Measurements from ENCODE around the gene SLC25A21. TPM values are rescaled to one million over a fixed set of nuclear protein-coding genes. Genes with fewer than 3 reads are reported as not detected.
"Not testable (repeated sequence)": the region's sequence is repeated elsewhere in the genome, so short reads cannot be mapped to it uniquely, and the experiment has no call there.

The SLC25A21 gene
- total RNA-seq, 1 donor from 2014 or later: 0.78 TPM

GRCh38 chr14:36820901-36821300 is 351.5 kb downstream of the SLC25A21 start:
- DNase-seq: no peak

GRCh38 chr14:36820111-36820709 is 352.2 kb downstream of the SLC25A21 start:
- no peak for DNase-seq

GRCh38 chr14:36818794-36819384 is 353.5 kb downstream of the SLC25A21 start:
- no peak for DNase-seq

GRCh38 chr14:36818246-36818645 is 354.2 kb downstream of the SLC25A21 start:
- no peak for DNase-seq

GRCh38 chr14:36817071-36817930 is 355.1 kb downstream of the SLC25A21 start:
- DNase-seq: no peak

GRCh38 chr14:36816481-36816880 is 355.9 kb downstream of the SLC25A21 start:
- DNase-seq: no peak

GRCh38 chr14:36814783-36815182 is 357.6 kb downstream of the SLC25A21 start:
- DNase-seq: not testable (repeated sequence)

GRCh38 chr14:36810209-36810608 is 362.2 kb downstream of the SLC25A21 start:
- no peak for DNase-seq

GRCh38 chr14:36807727-36808126 is 364.7 kb downstream of the SLC25A21 start:
- no peak for DNase-seq

GRCh38 chr14:36805131-36805559 is 367.3 kb downstream of the SLC25A21 start:
- no peak for DNase-seq

- DNase-seq: no peak
Observed at GRCh38 chr14:36797634-36798033, 374.8 kb downstream of the SLC25A21 start.

GRCh38 chr14:36791402-36791801 is 381.0 kb downstream of the SLC25A21 start:
- no peak for DNase-seq

GRCh38 chr14:36785511-36785910 is 386.9 kb downstream of the SLC25A21 start:
- no peak for DNase-seq

GRCh38 chr14:36784541-36784940 is 387.9 kb downstream of the SLC25A21 start:
- no peak for DNase-seq

GRCh38 chr14:36781897-36782296 is 390.5 kb downstream of the SLC25A21 start:
- no peak for DNase-seq

GRCh38 chr14:36773558-36773957 is 398.8 kb downstream of the SLC25A21 start:
- DNase-seq: no peak

GRCh38 chr14:36773136-36773540 is 399.3 kb downstream of the SLC25A21 start:
- no peak for DNase-seq

- no peak for DNase-seq
Observed at GRCh38 chr14:36771028-36771640, 401.3 kb downstream of the SLC25A21 start.

GRCh38 chr14:36768638-36769337 is 403.6 kb downstream of the SLC25A21 start:
- no peak for DNase-seq

- no peak for DNase-seq
Observed at GRCh38 chr14:36767603-36768281, 404.7 kb downstream of the SLC25A21 start.

- DNase-seq: no peak
Observed at GRCh38 chr14:36766974-36767373, 405.4 kb downstream of the SLC25A21 start.
